Measurements from ENCODE around the gene GRB2.
A peak's percentile ranks its signal among the peaks of the same experiment; 100 is the strongest.

Gene GRB2

GRCh38 chr17:75430159-75430974, 24.9 kb upstream of the GRB2 start:
- no peaks in the 10 kb centered on the region for H3K36me3 Mint-ChIP-seq
- H3K4me3 Mint-ChIP-seq = no peak overlapping the region
- H3K4me1 Mint-ChIP-seq (ENCODE audit: low read depth) = peaks cover 7% of the 10 kb centered on the region
- H3K9me3 Mint-ChIP-seq (ENCODE audit: low read depth) = no peaks in the 10 kb centered on the region
- peaks cover 2% of the 10 kb centered on the region for H3K27me3 Mint-ChIP-seq
- H3K27ac Mint-ChIP-seq = no peak overlapping the region

GRCh38 chr17:75428543-75429469, 23.3 kb upstream of the GRB2 start:
- Mint-ChIP-seq H3K36me3 (no peaks in the 10 kb centered on the region), H3K27me3 (peaks cover 2% of the 10 kb centered on the region), H3K4me1 (ENCODE audit: low read depth) (peaks cover 7% of the 10 kb centered on the region), H3K4me3 (no peak overlapping the region), H3K9me3 (ENCODE audit: low read depth) (no peaks in the 10 kb centered on the region), H3K27ac (no peak overlapping the region)

GRCh38 chr17:75418531-75418930, 13.1 kb upstream of the GRB2 start:
- H3K27me3 Mint-ChIP-seq = peaks cover 1% of the 10 kb centered on the region
- H3K27ac Mint-ChIP-seq = no peak overlapping the region
- no peaks in the 10 kb centered on the region for H3K4me1 Mint-ChIP-seq (ENCODE audit: low read depth)
- H3K4me3 Mint-ChIP-seq = no peak overlapping the region
- no peaks in the 10 kb centered on the region for H3K9me3 Mint-ChIP-seq (ENCODE audit: low read depth)
- no peaks in the 10 kb centered on the region for H3K36me3 Mint-ChIP-seq

GRCh38 chr17:75417054-75417580, 11.6 kb upstream of the GRB2 start:
- Mint-ChIP-seq H3K36me3 (no peaks in the 10 kb centered on the region), H3K27me3 (peaks cover 1% of the 10 kb centered on the region), H3K4me3 (no peak overlapping the region), H3K27ac (no peak overlapping the region), H3K4me1 (ENCODE audit: low read depth) (peaks cover 6% of the 10 kb centered on the region), H3K9me3 (ENCODE audit: low read depth) (no peaks in the 10 kb centered on the region)

GRCh38 chr17:75416006-75416405, 10.5 kb upstream of the GRB2 start:
- peaks cover 1% of the 10 kb centered on the region for H3K27me3 Mint-ChIP-seq
- no peak overlapping the region for H3K27ac Mint-ChIP-seq
- no peaks in the 10 kb centered on the region for H3K9me3 Mint-ChIP-seq (ENCODE audit: low read depth)
- H3K4me3 Mint-ChIP-seq = no peak overlapping the region
- no peaks in the 10 kb centered on the region for H3K36me3 Mint-ChIP-seq
- peaks cover 17% of the 10 kb centered on the region for H3K4me1 Mint-ChIP-seq (ENCODE audit: low read depth)

- peaks cover 1% of the 10 kb centered on the region for H3K27me3 Mint-ChIP-seq
- H3K27ac Mint-ChIP-seq = no peak overlapping the region
- H3K4me1 Mint-ChIP-seq (ENCODE audit: low read depth) = peaks cover 17% of the 10 kb centered on the region
Measured at GRCh38 chr17:75414488-75414887, 9.0 kb upstream of the GRB2 start.

GRCh38 chr17:75412455-75413317, 7.2 kb upstream of the GRB2 start:
- Mint-ChIP-seq H3K36me3 (no peaks in the 10 kb centered on the region), H3K27me3 (no peaks in the 10 kb centered on the region), H3K27ac (peak overlapping the region; percentile 28), H3K4me1 (ENCODE audit: low read depth) (peaks cover 17% of the 10 kb centered on the region), H3K4me3 (peak overlapping the region; percentile 9), H3K9me3 (ENCODE audit: low read depth) (no peaks in the 10 kb centered on the region)

More at GRCh38 chr17:75414488-75414887, 9.0 kb upstream of the GRB2 start:
- no peaks in the 10 kb centered on the region for H3K9me3 Mint-ChIP-seq (ENCODE audit: low read depth)
- H3K4me3 Mint-ChIP-seq = no peak overlapping the region
- H3K36me3 Mint-ChIP-seq = no peaks in the 10 kb centered on the region

GRCh38 chr17:75411328-75412067, 6.0 kb upstream of the GRB2 start:
- Mint-ChIP-seq H3K4me3 (no peak overlapping the region), H3K9me3 (ENCODE audit: low read depth) (no peaks in the 10 kb centered on the region), H3K4me1 (ENCODE audit: low read depth) (peaks cover 21% of the 10 kb centered on the region), H3K27me3 (no peaks in the 10 kb centered on the region), H3K36me3 (no peaks in the 10 kb centered on the region), H3K27ac (no peak overlapping the region)

- peaks cover 29% of the 10 kb centered on the region for H3K4me1 Mint-ChIP-seq (ENCODE audit: low read depth)
- H3K27me3 Mint-ChIP-seq = no peaks in the 10 kb centered on the region
- H3K27ac Mint-ChIP-seq = no peak overlapping the region
- H3K9me3 Mint-ChIP-seq (ENCODE audit: low read depth) = no peaks in the 10 kb centered on the region
- H3K4me3 Mint-ChIP-seq = no peak overlapping the region
- H3K36me3 Mint-ChIP-seq = no peaks in the 10 kb centered on the region
Measured at GRCh38 chr17:75410141-75410540, 4.7 kb upstream of the GRB2 start.

GRCh38 chr17:75407655-75408352, 2.3 kb upstream of the GRB2 start:
- H3K4me1 Mint-ChIP-seq (ENCODE audit: low read depth) = peaks cover 37% of the 10 kb centered on the region
- no peaks in the 10 kb centered on the region for H3K9me3 Mint-ChIP-seq (ENCODE audit: low read depth)
- H3K36me3 Mint-ChIP-seq = no peaks in the 10 kb centered on the region
- no peaks in the 10 kb centered on the region for H3K27me3 Mint-ChIP-seq
- no peak overlapping the region for H3K4me3 Mint-ChIP-seq
- H3K27ac Mint-ChIP-seq = no peak overlapping the region

GRCh38 chr17:75406222-75406615, 741 bp upstream of the GRB2 start:
- Mint-ChIP-seq H3K4me1 (ENCODE audit: low read depth) (peaks cover 37% of the 10 kb centered on the region), H3K9me3 (ENCODE audit: low read depth) (no peaks in the 10 kb centered on the region), H3K27ac (peak overlapping the region; percentile 98), H3K4me3 (peak overlapping the region; percentile 99), H3K36me3 (no peaks in the 10 kb centered on the region), H3K27me3 (no peaks in the 10 kb centered on the region)

- Mint-ChIP-seq H3K27ac (peak overlapping the region; percentile 98), H3K27me3 (no peaks in the 10 kb centered on the region), H3K9me3 (ENCODE audit: low read depth) (no peaks in the 10 kb centered on the region), H3K36me3 (no peaks in the 10 kb centered on the region), H3K4me3 (peak overlapping the region; percentile 99), H3K4me1 (ENCODE audit: low read depth) (peaks cover 45% of the 10 kb centered on the region)
Measured at GRCh38 chr17:75404731-75405364, 630 bp downstream of the GRB2 start.

- Mint-ChIP-seq H3K4me1 (ENCODE audit: low read depth) (peaks cover 45% of the 10 kb centered on the region), H3K9me3 (ENCODE audit: low read depth) (no peaks in the 10 kb centered on the region), H3K4me3 (peak overlapping the region; percentile 99), H3K36me3 (no peaks in the 10 kb centered on the region), H3K27me3 (no peaks in the 10 kb centered on the region), H3K27ac (peak overlapping the region; percentile 98)
Measured at GRCh38 chr17:75404223-75404730, 1.2 kb downstream of the GRB2 start.
